EL (cell line): Measurements from ENCODE around the gene PRDM16.
"Not testable (repeated sequence)": the region's sequence is repeated elsewhere in the genome, so short reads cannot be mapped to it uniquely, and the experiment has no call there.

Experiments
- DNase-seq: peaks from one replicate; pipeline ENCODE4 v3.0.0-alpha.2; 2016

Gene PRDM16

DNA sequence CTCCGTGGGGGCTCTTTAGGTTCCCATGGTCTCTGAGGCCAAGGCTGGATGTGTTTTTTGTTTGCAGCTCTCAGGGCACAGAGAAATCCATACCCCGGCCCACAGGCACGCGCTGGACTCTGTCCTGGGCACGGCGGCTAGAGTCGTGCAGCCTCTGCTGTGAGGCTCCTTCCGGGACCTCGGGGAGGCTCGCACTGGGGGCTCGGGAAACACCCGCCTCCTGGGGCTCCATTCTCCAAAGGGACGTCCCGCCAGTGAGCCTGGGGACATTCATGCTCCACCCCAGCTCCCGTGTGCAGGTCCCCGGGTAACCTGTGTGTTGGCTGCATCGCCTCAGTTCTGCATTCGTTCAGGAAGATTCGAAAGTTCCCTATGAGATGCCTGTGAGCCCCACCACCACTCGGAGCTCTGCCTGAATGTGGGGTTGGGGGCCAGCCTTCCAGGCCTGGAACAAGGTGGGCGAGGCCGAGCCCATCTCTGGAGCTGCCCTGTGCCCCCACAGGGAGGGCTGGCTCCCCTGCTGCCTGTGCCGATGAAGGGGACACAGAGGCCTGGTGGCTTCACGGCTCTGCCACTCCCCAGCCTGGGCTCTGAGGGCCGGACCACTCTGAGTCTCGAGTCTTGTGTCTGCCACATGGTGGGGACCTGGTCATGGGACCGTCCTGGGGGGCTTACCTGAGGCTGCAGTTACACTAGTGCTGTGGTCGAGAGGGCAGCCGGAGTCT is 203.5 kb downstream of the PRDM16 start:
- no peak for DNase-seq

DNA sequence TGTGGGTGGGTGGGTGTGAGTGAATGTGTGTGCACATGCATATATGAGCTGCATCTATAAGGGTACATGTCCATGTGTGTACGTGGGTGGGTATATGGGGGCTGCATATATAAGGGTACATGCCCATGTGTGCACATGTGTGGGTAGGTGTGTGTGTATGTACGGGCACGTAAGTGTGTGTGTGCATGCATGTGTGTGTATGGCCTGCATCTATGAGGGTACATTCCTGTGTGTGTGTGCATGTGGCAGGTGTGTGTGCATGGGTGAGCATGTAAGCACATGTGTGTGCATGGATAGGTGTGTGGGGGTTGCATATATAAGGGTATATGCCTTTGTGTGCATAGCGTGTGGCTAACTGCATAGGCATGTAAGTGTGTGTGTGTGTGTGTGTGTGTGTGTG is 204.4 kb downstream of the PRDM16 start:
- DNase-seq, result no peak

DNA sequence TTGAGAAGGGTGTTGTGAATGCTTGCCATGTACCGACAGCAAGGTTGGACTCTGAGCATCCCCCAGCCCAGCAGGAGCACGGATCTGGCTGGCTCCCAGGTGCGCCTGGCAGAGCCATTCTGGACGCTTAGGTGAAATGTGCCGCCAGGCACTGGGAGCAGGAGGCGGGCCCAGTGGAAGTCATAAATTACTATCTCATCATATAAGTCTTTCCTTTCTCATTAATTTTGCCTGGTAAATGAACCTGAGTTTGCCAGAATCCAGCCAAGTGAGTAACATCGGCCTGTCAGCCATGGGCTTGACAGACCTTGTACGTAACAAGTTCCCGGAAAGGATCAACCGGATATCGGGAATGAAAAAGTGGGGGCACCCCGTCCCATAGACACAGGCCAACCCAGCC is 206.0 kb downstream of the PRDM16 start:
- no peak for DNase-seq

DNA sequence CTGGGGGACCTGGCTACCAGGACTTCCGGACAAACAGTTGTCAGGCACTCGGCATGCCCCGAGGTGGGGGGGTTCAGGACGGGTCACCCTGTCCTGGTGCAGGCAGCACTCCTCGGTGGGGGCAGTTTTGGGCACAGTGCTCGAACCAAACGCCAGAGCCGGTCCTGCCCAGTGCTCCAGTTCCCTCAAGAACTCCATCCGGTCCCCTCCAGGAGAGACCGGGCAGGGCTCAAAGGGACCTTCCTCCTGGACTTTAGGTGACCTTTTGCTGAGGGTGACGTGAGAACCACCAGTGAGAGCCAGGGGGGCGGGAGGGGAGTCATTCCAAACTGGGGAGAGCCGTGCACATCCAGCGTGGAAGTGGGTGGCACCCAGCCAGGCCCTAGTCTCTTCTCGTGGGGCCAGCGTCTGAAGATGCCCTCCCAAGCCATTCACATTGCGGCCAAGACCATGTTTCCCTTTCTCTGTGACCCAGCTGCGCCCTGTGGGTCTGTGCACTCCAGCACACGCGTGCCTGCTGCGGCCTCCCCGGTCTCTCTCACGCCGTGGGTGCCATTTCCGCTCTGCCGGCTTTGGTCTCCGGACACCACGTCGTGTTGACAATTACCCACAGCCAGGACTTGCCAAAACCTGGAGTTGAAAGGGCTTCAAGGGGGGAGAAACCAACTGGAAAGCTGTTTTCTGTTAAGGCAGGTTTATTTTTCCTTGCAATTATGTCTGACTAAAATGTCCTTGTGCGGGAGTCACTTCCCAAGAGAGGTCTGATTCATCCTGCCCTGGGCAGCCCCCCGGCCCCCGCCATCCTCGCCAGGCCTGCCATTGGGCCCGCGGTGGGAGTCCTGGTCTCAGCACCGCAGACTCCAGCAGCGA is 206.7 kb downstream of the PRDM16 start:
- DNase-seq, result no peak

DNA sequence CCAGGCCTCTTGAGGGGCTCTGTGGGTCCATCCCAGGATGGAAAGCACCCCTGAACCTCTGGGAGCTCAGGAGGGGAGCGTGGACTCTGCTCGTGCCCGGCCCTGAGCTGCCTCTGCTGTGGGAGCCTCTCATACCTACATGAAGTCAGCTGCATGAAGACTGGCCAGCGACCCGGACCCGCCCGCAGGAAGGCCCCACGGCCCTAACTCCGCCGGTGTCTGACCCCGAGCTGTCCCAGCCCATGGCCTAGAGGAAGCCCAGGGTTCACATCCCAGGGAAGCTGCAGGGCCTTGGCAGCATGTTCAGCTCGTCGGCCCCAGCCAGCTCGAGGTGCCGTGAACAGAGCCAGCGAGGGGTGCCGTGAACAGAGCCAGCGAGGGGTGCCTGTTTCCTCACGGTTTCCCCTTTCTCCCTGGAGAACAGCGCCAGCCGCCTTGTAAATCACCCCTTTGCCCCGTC is 207.4 kb downstream of the PRDM16 start:
- DNase-seq, result no peak

DNA sequence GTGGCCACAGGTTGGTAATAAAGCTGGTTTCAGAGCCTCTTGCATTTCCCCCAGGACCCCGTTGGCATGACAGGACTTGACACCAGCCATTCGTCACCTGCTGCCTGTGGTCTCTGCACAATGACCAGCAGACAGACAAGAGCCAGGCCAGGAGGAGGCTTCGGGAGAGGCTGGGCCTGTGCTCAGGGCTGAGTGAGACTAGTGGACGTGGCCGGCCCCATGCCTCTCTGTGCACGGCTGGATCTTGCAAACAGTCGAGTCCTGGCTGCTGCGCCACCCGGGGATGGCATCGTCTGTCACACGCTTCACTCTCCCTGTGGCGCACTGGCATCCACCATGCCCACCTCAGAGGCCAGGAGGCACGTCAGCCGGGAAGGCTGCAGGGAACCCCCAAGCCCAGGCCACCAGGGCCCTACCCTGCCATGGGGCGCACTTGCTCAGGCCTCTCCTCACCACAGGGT is 208.0 kb downstream of the PRDM16 start:
- no peak for DNase-seq

DNA sequence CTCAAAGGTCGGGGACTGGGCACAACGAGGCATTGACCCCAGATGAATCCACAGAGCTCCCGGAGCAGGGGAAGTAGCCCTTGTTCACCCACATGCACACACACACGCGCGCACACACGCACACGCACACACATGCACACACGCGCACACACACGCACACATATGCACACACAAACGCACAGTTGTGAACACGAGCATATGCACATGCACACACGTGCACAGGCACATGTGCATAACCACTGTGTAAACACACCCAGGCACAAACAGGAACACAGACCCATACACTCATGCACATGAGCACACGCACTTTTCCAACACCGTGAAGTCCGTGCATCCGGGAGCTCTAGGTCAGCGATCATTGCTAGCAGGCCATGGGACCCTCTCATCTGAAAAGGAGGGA is 208.6 kb downstream of the PRDM16 start:
- no peak for DNase-seq

DNA sequence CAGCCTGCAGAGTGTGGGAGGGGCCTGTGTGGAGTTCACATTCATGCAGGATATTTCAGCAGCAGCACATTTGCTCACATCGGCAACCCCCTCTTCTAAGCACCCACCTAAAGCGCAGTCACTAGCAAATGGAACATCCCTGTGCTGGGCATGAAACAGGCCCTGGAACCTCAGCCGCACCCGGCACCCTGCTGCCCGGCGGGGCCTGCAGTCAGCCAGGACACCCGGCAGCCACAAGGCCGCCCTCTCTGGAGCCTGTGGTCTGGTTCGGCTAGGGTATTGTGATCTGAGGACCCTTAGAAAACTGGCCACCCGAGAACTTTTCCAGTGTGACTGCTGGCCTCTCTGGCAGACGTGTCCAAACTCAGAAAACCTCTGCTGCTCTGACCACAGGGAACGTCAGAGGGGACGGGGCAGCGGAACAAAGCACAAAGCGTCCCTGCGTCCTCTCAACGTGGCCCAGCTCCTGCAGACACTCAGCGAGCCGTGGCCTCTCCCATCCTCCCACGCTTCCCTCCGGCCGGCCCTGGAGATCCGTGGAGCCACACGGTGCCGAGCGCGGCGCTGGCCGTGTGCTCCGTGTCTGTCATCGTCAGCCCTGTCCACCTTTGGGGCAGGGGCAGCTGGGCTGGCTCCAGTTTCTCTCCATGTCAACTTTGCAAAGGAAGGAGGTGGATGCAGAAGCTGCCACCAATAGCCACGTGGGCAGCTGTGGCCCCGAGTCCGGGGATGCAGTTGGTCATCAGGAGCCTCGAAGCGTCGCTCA is 209.6 kb downstream of the PRDM16 start:
- no peak for DNase-seq

DNA sequence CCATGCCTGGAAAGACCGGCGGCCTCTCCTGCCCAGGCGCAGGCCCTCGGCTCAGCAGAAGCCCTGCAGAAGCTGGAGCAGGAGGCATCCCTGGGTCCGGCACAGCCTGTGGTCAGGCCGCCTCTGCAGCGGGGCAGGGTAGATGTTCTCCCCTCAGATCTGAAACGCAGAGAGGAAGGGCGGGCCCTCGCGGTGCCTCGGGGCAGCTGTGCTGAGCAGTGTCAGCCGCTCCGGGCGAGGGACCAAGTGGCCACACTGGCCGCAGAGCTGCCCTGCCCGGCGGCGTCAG is 210.1 kb downstream of the PRDM16 start:
- DNase-seq, result no peak

DNA sequence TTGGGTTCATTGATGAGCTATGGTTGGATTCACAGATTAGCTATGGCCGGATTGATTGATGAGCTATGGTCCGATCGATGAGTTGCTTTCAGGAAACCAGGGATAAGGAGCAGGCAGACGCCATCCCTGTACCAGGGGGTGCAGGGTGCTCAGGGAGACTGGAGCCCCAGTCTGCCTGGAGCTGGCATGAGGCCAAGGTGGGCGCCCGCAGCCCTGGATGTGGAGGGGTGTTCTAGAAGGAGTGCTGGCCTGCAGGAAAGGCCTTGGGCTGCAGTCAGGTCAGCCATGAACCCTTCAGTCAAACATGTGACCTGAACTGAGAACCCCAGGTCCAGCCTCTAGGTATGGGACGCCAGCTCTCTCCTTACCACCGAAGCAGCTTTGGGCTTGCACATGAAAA is 212.7 kb downstream of the PRDM16 start:
- no peak for DNase-seq

DNA sequence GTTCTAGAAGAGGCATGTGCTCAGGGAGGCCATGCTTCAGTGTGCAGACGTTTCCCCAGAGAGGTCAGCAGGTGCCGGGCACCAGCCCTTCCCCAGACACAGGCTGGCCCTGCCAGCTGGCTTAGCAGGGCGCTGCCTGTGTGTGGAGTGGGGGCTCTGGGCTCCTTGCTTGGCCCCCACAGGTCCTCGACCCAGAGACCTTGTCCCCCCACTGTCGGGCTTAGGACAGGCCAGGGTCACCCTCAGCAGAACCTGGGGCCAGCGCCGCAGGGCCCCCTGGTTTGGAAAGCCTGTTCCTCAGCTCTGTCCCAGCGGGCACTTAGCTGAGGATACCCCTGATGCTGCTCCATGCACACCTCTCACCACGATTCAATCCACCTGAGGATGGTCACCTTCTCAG is 213.2 kb downstream of the PRDM16 start:
- no peak for DNase-seq

DNA sequence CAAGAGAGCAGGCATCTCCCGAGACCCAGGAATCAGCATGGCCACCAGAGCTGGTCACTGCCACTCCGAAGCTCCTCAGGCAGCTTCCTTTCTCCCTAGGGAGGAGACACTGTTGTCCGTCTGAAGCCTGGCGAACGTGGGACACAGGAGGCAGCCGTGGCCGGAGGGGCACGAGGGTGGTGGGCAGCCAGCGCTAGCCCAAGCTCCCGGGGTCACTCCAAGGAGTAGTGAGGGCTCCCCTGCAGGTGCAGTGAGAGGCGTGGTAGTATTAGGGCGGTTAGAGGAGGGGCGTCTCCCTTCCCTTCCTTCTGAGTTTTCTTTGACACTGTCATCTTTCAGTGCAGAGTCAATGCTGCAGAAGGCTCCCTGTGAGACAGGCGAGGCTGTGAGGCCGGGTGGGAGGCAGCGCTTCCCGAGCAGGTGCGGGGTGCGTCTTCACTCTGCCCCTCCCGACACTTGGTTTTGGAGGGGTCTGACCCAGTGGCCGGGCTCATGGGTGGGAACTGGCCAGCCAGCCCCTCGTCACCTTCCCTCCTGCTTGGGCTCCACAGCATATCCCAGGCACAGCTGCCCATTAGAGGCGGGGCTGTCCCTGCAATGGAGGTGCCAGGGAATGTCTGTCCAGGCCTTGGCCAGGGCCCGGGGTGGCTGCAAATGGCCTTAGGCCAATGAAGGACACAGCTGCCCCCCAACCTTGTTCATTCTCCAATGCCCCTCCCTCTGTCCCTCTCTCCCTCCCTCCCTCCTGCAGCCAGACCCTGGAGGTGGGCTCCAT is 213.8 kb downstream of the PRDM16 start:
- DNase-seq, result no peak

DNA sequence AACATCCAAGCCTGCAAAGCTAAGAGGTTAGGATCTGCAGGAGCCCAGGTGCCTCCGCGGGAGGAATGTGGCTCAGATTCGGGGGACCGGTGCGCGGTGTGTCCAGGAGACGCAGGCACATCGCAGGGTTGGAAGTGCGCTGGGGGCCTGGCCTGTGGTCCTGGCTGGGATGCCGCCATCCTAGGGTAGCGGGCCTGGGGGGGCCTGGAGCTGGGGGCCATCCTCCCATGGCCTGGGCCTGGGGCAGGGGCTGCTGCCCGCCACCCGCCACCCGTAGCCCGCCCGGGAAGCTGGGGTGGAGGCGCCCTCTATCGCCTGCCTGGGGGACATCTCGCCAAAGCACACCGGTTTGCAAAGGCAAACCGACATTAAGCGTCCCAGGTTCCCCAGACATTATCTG is 214.8 kb downstream of the PRDM16 start:
- no peak for DNase-seq

DNA sequence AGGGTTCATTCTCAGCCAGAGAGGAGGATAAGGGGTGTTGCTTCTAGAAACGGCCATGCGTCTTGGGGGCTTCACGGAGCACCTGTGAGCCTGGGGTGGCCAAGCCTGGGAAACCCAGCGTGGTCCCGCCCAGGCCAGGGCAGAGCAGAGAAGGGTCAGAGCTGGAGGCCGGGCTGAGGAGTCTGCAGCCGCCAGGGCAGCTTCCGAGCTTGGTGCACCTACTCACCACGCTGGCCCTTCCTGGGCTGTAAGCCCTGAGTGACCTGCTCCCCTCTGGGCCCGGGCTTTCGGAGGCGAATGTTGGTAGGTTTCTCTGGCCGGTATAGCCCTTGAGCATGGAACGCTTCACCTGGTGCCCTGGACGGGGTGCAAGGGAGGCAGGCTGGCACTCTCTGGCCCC is 215.7 kb downstream of the PRDM16 start:
- no peak for DNase-seq

DNA sequence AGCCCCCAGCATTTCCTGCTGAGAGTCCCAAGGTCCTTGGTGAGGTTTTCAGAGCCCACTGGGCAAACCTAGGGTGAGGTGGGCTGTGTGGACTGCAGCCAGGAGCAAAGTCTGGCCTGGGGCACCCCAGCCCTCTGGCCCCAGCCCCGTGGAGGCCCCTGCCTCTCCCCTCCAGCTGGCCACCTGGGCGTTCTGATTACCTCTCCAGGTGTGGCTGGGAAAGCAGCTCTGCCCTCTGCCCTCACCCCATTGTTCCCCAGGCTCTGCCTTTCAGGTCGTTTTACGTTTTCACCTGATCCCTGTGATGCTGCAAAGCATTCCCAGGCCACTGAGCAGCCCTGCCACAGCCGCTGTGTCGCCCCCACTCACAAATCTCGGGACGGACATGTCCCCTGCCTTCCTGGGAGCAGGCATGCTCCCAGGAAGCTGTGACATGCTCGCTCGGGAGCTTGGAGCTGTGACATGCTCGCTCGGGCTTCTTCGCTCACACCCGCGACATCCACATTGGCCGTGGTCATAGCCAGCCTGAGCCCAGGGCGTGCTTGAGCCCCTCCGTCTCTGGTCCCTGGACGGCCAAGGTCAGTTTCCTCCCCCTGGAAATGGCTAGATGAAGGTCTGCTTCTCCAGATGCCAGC is 216.2 kb downstream of the PRDM16 start:
- DNase-seq, result no peak

DNA sequence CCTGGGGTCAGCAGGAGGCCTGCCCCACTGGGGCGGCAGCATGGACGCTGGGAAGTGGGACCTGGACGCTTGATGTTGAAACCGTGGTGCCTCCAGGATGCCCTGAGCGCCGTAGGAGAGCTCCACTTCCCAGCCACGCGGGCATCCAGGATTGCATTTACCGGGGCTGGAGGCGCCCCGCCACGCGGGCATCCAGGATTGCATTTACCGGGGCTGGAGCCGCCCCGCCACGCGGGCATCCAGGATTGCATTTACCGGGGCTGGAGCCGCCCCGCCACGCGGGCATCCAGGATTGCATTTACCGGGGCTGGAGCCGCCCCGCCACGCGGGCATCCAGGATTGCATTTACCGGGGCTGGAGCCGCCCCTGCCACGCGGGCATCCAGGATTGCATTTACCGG is 218.1 kb downstream of the PRDM16 start:
- DNase-seq, result not testable (repeated sequence)

DNA sequence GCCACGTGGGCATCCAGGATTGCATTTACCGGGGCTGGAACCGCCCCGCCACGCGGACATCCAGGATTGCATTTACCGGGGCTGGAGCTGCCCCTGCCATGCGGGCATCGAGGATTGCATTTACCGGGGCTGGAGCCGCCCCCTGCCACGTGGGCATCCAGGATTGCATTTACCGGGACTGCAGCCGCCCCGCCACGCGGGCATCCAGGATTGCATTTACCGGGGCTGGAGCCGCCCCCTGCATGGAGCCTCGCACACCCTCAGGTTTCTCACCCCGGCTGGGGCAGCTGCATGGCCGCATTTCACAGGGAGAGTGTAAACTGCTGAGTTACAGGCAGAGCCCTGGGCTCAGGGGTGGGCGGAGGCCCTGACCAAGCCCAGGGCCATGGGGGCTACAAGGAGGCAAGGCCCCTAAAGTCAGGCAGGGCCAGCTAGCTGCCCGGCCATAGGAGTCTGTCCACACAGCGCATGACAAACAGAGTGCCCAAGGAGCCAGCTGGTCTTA is 218.7 kb downstream of the PRDM16 start:
- DNase-seq, result no peak

DNA sequence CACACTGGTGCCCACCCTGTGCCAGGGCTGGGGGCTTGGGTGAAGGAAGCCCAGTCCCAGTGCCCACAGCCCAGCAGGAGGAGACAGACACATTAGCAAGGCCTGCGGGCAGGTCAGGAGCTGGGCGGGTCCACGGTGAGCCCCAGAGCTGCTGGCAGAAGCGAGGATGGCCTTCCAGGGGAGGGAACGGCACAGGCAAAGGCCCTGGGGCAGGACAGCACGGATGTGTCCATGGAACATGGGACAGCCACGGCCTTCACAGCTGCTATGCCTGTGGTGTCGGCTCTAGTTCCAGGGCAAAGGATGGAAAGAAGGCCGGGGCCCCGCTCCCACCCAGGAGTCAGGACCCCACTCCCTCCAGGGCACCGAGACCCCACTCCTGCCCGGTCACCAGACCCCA is 220.5 kb downstream of the PRDM16 start:
- DNase-seq, result no peak

DNA sequence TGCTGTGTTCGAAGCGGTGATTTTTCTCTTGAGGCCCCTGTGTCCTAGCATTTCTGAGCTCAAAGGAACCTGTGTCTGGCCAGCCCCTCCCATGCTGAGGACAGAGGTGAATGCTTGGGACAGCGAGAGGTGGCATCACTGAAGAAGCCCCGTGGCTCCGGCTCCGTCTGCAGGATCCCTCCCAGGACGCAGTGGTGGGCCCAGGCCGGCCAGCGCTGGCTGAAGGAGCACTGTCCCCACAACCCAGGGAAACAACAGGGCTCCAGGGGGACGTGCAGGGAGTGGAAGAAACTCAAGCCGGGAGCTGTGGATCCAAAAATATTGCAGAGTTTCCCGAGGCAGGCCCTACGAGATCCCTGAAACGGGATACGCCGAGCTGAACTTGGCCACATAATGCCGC is 221.4 kb downstream of the PRDM16 start:
- no peak for DNase-seq

DNA sequence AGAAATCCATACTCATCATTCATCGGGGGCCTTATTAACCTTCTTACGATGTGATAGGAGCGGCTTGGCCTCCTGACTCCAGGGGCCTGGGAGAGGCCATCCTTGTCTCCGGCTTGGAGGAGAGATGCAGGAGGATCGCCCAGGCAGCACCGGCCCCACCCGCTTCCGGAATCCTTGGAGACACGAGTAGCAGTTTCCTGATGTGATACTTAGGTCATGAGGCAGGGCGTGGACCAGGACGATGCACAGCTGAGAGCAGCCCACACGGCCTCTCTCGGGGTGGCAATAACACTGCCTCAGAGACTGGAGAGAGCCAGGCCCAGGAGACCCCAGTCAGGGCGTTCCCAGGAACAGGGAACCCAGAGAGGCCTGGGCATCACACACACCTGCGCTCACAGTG is 221.9 kb downstream of the PRDM16 start:
- DNase-seq, result no peak

DNA sequence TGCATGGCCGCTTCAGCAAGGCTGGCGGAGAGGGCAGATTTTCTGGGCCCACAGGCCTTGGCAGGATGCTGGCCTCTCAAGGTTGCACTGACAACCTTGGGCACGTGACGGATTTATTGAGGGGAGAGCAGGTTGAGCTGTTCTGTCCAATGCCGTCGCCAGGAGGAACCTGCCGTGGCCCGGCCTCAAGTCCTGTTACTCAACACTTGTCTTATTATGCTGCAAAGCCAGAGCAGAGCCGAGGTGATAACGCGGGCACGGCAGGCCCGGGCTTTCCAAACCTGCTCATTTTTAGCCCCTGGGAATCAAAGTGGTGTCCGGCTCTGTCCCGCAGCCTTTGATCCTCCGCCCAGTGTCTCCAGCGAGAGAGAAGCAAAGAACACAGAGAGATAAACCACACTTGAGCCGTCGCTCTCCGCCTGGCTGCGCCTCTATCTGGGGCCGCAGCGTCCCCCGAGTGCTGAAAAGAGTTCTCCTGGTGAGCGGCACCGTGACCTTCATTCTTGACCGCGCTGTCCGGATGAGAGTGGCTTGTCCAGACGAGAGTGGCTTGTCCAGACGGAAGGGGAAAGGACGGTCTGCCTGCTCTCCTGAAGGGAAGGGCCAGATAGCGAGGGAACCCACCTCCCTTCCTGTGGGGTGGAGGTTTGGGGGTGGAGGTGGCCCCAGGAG is 223.2 kb downstream of the PRDM16 start:
- no peak for DNase-seq
